IMR-90 (cell line): ENCODE data around the gene PES1. TPM values are rescaled to one million over a fixed set of nuclear protein-coding genes. Genes with fewer than 3 reads are reported as not detected.

Experiments used
- ATAC-seq: fragments of 200-7000 bp; cut with Tn5 transposase; 2 replicates; pipeline ENCODE4 v1.9.1; 2020; ENCODE audit warnings: low read depth, mild to moderate bottlenecking, moderate library complexity
- BruUV-seq: library from RNA; stranded (reverse); fragments of 400-500 nt; replicated peaks from 2 replicates; lab custom pipeline; 2021; lab: Mats Ljungman, UMichigan
- CTCF ChIA-PET: fragments of 300-600 bp; formaldehyde crosslinking; extraction: SDS; loops from one replicate; lab custom pipeline; 2021; ENCODE audit warnings: antibody characterized with exemption; lab: Yijun Ruan, JAX
- POLR2A ChIA-PET: fragments of 300-600 bp; sonication (Branson Sonifier 250); formaldehyde crosslinking; loops from one replicate; lab custom pipeline; 2022; ENCODE audit warnings: antibody characterized with exemption; ENCODE audit not compliant: unreplicated experiment; lab: Charles Lee
- DNase-seq: peaks from one replicate; pipeline ENCODE4 v3.0.0; 2013
- H2AFZ ChIP-seq: replicated peaks from 2 replicates; pipeline ENCODE3; 2013; ENCODE audit warnings: low read length, mild to moderate bottlenecking; ENCODE audit not compliant: poor library complexity
- H2AK5ac ChIP-seq: 2 replicates; pipeline ENCODE4 v1.6.1; 2013; ENCODE audit warnings: low read depth, low read length, inconsistent platforms
- H2AK9ac ChIP-seq: replicated peaks from 2 replicates; pipeline ENCODE3; 2013; ENCODE audit warnings: mild to moderate bottlenecking, low read depth, low read length, moderate library complexity; ENCODE audit not compliant: poor library complexity
- H2BK120ac ChIP-seq: 2 replicates; pipeline ENCODE4 v1.6.1; 2013; ENCODE audit warnings: low read depth, low read length, inconsistent platforms
- H2BK15ac ChIP-seq: 3 replicates; pipeline ENCODE4 v1.6.1; 2013; ENCODE audit warnings: low read depth, low read length, inconsistent platforms
- H2BK20ac ChIP-seq: 2 replicates; pipeline ENCODE4 v1.6.1; 2013; ENCODE audit warnings: low read depth, mild to moderate bottlenecking, inconsistent platforms, low read length, moderate library complexity
- H2BK5ac ChIP-seq: 2 replicates; pipeline ENCODE4 v1.6.1; 2013; ENCODE audit warnings: mild to moderate bottlenecking, low read depth, low read length, inconsistent platforms; ENCODE audit not compliant: poor library complexity, severe bottlenecking
- H3K14ac ChIP-seq: replicated peaks from 2 replicates; pipeline ENCODE4 v1.6.1; 2013; ENCODE audit warnings: low read depth, low read length, inconsistent platforms
- H3K18ac ChIP-seq: 2 replicates; pipeline ENCODE4 v1.6.1; 2013; ENCODE audit warnings: low read depth, low read length, control low read depth
- H3K23ac ChIP-seq: 2 replicates; pipeline ENCODE4 v1.6.1; 2013; ENCODE audit warnings: low read depth, low read length, inconsistent platforms
- H3K27ac ChIP-seq: 2 replicates; pipeline ENCODE4 v1.5.1; 2013; ENCODE audit warnings: mild to moderate bottlenecking, control low read depth, low read length; ENCODE audit not compliant: insufficient read depth
- H3K27me3 ChIP-seq: 2 replicates; pipeline ENCODE4 v1.6.1; 2013; ENCODE audit warnings: low read length; ENCODE audit not compliant: control insufficient read depth, insufficient read depth
- H3K36me3 ChIP-seq: 2 replicates; pipeline ENCODE4 v1.6.1; 2013; ENCODE audit warnings: low read length, mixed read lengths; ENCODE audit not compliant: control insufficient read depth, insufficient read depth
- H3K4ac ChIP-seq: 2 replicates; pipeline ENCODE4 v1.6.1; 2013; ENCODE audit warnings: low read depth, low read length, inconsistent platforms
- H3K4me1 ChIP-seq: 2 replicates; pipeline ENCODE4 v1.6.1; 2013; ENCODE audit warnings: low read length, mixed read lengths; ENCODE audit not compliant: control insufficient read depth, insufficient read depth
- H3K4me2 ChIP-seq: 2 replicates; pipeline ENCODE4 v1.6.1; 2013; ENCODE audit warnings: low read depth, mild to moderate bottlenecking, control low read depth, low read length, moderate library complexity
- H3K4me3 ChIP-seq: 2 replicates; pipeline ENCODE4 v1.5.1; 2013; ENCODE audit warnings: low read depth, mild to moderate bottlenecking, control low read depth, low read length, moderate library complexity; ENCODE audit not compliant: insufficient read depth
- H3K56ac ChIP-seq: 2 replicates; pipeline ENCODE4 v1.6.1; 2013; ENCODE audit warnings: low read length, inconsistent platforms; ENCODE audit not compliant: insufficient read depth; ENCODE audit errors: extremely low read depth
- H3K79me1 ChIP-seq, 2 experiments: 2 replicates each; pipeline ENCODE4 v1.6.1; 2013; ENCODE audit warnings: low read length in 2 of 2, inconsistent platforms in 1 of 2, low read depth in 1 of 2
- H3K9ac ChIP-seq: 2 replicates; pipeline ENCODE4 v1.6.1; 2013; ENCODE audit warnings: low read depth, low read length, control low read depth
- H3K9me1 ChIP-seq: 2 replicates; pipeline ENCODE4 v1.6.1; 2013; ENCODE audit warnings: low read length, inconsistent platforms; ENCODE audit not compliant: insufficient read depth
- H3K9me3 ChIP-seq: 2 replicates; pipeline ENCODE4 v1.6.1; 2013; ENCODE audit warnings: low read length; ENCODE audit not compliant: control insufficient read depth, insufficient read depth
- H4K20me1 ChIP-seq: 2 replicates; pipeline ENCODE4 v1.6.1; 2013; ENCODE audit warnings: low read length, inconsistent platforms; ENCODE audit not compliant: insufficient read depth
- H4K5ac ChIP-seq: 2 replicates; pipeline ENCODE4 v1.6.1; 2013; ENCODE audit warnings: mild to moderate bottlenecking, low read depth, low read length, control low read depth
- H4K8ac ChIP-seq, 2 experiments: 2 replicates each; pipeline ENCODE4 v1.6.1; 2013; ENCODE audit warnings: low read depth in 2 of 2, low read length in 2 of 2, control low read depth in 1 of 2, inconsistent platforms in 1 of 2
- H4K91ac ChIP-seq: 2 replicates; pipeline ENCODE4 v1.6.1; 2013; ENCODE audit warnings: low read depth, low read length, inconsistent platforms; ENCODE audit not compliant: insufficient read depth
- BHLHE40 ChIP-seq: fragments of 150-350 bp; IDR thresholded peaks from 2 replicates; pipeline ENCODE4 v1.6.1; 2016; ENCODE audit warnings: mild to moderate bottlenecking, low read depth, low read length
- MAZ ChIP-seq: IDR thresholded peaks from 2 replicates; pipeline ENCODE4 v1.6.1; 2012; ENCODE audit warnings: low read depth, mild to moderate bottlenecking, low read length, improper control_type of control experiment, moderate library complexity, borderline replicate concordance
- NFE2L2 ChIP-seq: fragments of 150-350 bp; IDR thresholded peaks from 2 replicates; pipeline ENCODE4 v1.6.1; 2016; ENCODE audit warnings: low read depth, mild to moderate bottlenecking, low read length
- WGBS, 2 experiments: methylation state at CpG; one replicate each; pipeline versions ENCODE4 v1.1.5 to v1.1.7; 2013; ENCODE audit warnings: missing lambda C conversion rate in 2 of 2; ENCODE audit not compliant: insufficient read length in 1 of 2; ENCODE audit errors: extremely low coverage in 2 of 2; 5-methylcytosine and 5-hydroxymethylcytosine counted together
- dilution Hi-C: fragments of 300-500 bp; cut with HindIII; formaldehyde crosslinking; loops from one replicate; pipeline ENCODE4 v1.14.3; 2018; ENCODE audit warnings: low sequenced_read_pairs; ENCODE audit not compliant: unreplicated experiment
- in situ Hi-C: fragments of 300-500 bp; cut with MboI; formaldehyde crosslinking; loops from 3 replicates; pipeline ENCODE4 v1.14.3; 2019; ENCODE audit warnings: low sequenced_read_pairs, inconsistent platforms, mixed read lengths
- intact Hi-C: fragments of 100-400 bp; cut with micrococcal nuclease; formaldehyde crosslinking; loops from 2 replicates; pipeline ENCODE4 v1.10.0; 2022
- polyA plus RNA-seq, 3 experiments: library from polyadenylated mRNA; depleted of rRNA; stranded (reverse); fragments of >200 nt; gene quantifications; 2 replicates each; pipeline ENCODE4 v1.2.3, GENCODE V29; 2012; ENCODE audit warnings: low replicate concordance in 1 of 3
- total RNA-seq: library from RNA; depleted of rRNA; stranded (reverse); fragments of >200 nt; gene quantifications from 2 replicates; pipeline ENCODE4 v1.2.3, GENCODE V29; 2012
- TF ChIP-seq, protein P1 (sequence below): conservative IDR thresholded peaks from 2 replicates; pipeline ENCODE4 v1.5.1; 2012; ENCODE audit warnings: mild to moderate bottlenecking, low read depth, low read length, improper control_type of control experiment
- TF ChIP-seq, protein P2 (sequence below): fragments of 150-350 bp; IDR thresholded peaks from 2 replicates; pipeline ENCODE4 v1.6.1; 2017; ENCODE audit warnings: mild to moderate bottlenecking, antibody characterized with exemption, low read length, low read depth

Gene PES1
- total and polyA plus RNA-seq, 2 of the 4 experiments (the other 2 are of a cell fraction): 120 to 142 TPM

DNA sequence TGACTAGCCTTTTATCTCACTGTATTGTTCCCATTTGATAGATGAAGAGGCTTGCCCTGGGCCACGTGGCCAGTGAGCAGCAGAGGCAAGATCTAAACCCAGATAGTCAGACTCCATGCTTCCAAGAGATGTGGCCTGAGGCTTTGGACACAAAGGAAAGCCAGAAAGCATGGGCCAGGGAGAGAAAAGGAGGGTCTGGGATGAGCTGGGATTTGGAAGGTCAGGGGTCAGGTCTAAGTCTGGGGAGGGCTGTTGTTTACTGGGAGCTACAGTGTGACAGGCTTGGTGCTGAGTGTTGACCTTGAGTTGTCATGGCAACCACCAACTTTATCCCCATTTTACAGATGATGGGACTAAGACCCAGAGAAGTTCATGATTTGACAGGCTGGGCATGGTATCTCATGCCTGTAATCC, 46.0 kb upstream of the PES1 start:
- Histone ChIP-seq H3K79me1 (peaks cover 23 to 39% of the 10 kb centered on the region in 2 experiments), H3K23ac (peak overlapping the region; percentile 94), H3K9me3 (no peaks in the 10 kb centered on the region), H3K4me1 (peaks cover 21% of the 10 kb centered on the region), H2BK15ac (no peak overlapping the region), H3K14ac (peak overlapping the region; percentile 71; the same call in 1 of the 2 replicates), H3K9me1 (peaks cover 14% of the 10 kb centered on the region), H2BK20ac (no peak overlapping the region), H3K36me3 (no peaks in the 10 kb centered on the region), H3K18ac (no peak overlapping the region), H2AFZ (peak overlapping the region; percentile 41), H2BK5ac (no peak overlapping the region), H2BK120ac (no peak overlapping the region), H3K4me2 (peak overlapping the region; percentile 50; the same call in 1 of the 2 replicates), H4K20me1 (no peaks in the 10 kb centered on the region; the same call in 1 of the 2 replicates), H4K8ac (peak overlapping the region in 1 of 2 experiments; percentile 37; a peak in 1 of 4 replicates), H3K4me3 (no peak overlapping the region), H4K5ac (no peak overlapping the region), H3K27me3 (no peaks in the 10 kb centered on the region), H2AK9ac (peak overlapping the region; percentile 93), H3K27ac (no peak overlapping the region), H3K56ac (no peak overlapping the region), H3K4ac (0 out of 2 replicates have a peak overlapping the region, but pooled peaks have one; percentile 21), H4K91ac (no peak overlapping the region), H3K9ac (no peak overlapping the region), H2AK5ac (peak overlapping the region; percentile 13; the same call in 1 of the 2 replicates)
- intact Hi-C loops (no loop called here), dilution Hi-C loops (no loop called here), in situ Hi-C loops (loop anchor here (10.0 kb wide), 1 partner anchor 287 kb away; no protein-coding TSS in a partner anchor)
- ChIA-PET POLR2A (no interaction called here), CTCF (no interaction called here)
- BruUV-seq: no TSS peak
- TF ChIP-seq BHLHE40 (no peak), NFE2L2 (no peak), MAZ (no peak)
- TF ChIP-seq, protein P1, sequence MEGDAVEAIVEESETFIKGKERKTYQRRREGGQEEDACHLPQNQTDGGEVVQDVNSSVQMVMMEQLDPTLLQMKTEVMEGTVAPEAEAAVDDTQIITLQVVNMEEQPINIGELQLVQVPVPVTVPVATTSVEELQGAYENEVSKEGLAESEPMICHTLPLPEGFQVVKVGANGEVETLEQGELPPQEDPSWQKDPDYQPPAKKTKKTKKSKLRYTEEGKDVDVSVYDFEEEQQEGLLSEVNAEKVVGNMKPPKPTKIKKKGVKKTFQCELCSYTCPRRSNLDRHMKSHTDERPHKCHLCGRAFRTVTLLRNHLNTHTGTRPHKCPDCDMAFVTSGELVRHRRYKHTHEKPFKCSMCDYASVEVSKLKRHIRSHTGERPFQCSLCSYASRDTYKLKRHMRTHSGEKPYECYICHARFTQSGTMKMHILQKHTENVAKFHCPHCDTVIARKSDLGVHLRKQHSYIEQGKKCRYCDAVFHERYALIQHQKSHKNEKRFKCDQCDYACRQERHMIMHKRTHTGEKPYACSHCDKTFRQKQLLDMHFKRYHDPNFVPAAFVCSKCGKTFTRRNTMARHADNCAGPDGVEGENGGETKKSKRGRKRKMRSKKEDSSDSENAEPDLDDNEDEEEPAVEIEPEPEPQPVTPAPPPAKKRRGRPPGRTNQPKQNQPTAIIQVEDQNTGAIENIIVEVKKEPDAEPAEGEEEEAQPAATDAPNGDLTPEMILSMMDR: no peak
- TF ChIP-seq, protein P2, sequence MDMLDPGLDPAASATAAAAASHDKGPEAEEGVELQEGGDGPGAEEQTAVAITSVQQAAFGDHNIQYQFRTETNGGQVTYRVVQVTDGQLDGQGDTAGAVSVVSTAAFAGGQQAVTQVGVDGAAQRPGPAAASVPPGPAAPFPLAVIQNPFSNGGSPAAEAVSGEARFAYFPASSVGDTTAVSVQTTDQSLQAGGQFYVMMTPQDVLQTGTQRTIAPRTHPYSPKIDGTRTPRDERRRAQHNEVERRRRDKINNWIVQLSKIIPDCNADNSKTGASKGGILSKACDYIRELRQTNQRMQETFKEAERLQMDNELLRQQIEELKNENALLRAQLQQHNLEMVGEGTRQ: peak; percentile 40; the same call in 1 of the 2 replicates
- DNase-seq: no peak
- WGBS, 2 experiments: no CpG with 5 or more reads among the region's 1 CpG
- ATAC-seq: no peak
